Liver (tissue), 9 donors: ENCODE measurements around the gene PLEKHA6. TPM values are rescaled to one million over a fixed set of nuclear protein-coding genes. Genes with fewer than 3 reads are reported as not detected.

Experiments used
- DNase-seq: peaks from one replicate; pipeline ENCODE4 v3.0.0-alpha.2; 2017; ENCODE audit warnings: low spot score
- H3K27ac ChIP-seq, 2 donors: one replicate each; pipeline ENCODE4 v1.7.0; 2013; ENCODE audit warnings: inconsistent platforms in 2 of 2, low read length in 2 of 2, control low read depth in 1 of 2, low read depth in 1 of 2, mild to moderate bottlenecking in 1 of 2
- H3K27me3 ChIP-seq, 4 donors: one replicate each; pipeline versions ENCODE4 v1.6.1 to v1.7.0; 2013; ENCODE audit warnings: low read length in 3 of 4, inconsistent platforms in 1 of 4, mild to moderate bottlenecking in 1 of 4, moderate library complexity in 1 of 4; ENCODE audit not compliant: control insufficient read depth in 4 of 4, insufficient read depth in 4 of 4
- H3K36me3 ChIP-seq, 4 donors: one replicate each; pipeline versions ENCODE4 v1.6.1 to v1.7.0; 2013; ENCODE audit warnings: low read length in 3 of 4, mild to moderate bottlenecking in 3 of 4, low read depth in 1 of 4, moderate library complexity in 1 of 4; ENCODE audit not compliant: control insufficient read depth in 4 of 4, insufficient read depth in 3 of 4
- H3K4me1 ChIP-seq, 4 donors: one replicate each; pipeline versions ENCODE4 v1.6.1 to v1.7.0; 2013; ENCODE audit warnings: low read length in 3 of 4, mild to moderate bottlenecking in 3 of 4, moderate library complexity in 1 of 4; ENCODE audit not compliant: control insufficient read depth in 4 of 4, insufficient read depth in 4 of 4
- H3K4me3 ChIP-seq, 3 donors: one replicate each; pipeline versions ENCODE4 v1.6.1 to v1.7.0; 2013; ENCODE audit warnings: low read length in 3 of 3, control low read depth in 1 of 3, low read depth in 1 of 3, mild to moderate bottlenecking in 1 of 3
- H3K9ac ChIP-seq, 2 donors: one replicate each; pipeline ENCODE4 v1.7.0; 2013; ENCODE audit warnings: low read length in 2 of 2, mild to moderate bottlenecking in 2 of 2, moderate library complexity in 2 of 2, control low read depth in 1 of 2, low read depth in 1 of 2
- H3K9me3 ChIP-seq, 4 donors: one replicate each; pipeline versions ENCODE4 v1.6.1 to v1.7.0; 2013; ENCODE audit warnings: low read length in 3 of 4; ENCODE audit not compliant: control insufficient read depth in 4 of 4
- ATF3 ChIP-seq: IDR thresholded peaks from 2 replicates; pipeline ENCODE4 v1.6.1; 2016; ENCODE audit warnings: antibody characterized with exemption
- CTCF ChIP-seq: fragments of 150-350 bp; IDR thresholded peaks from 2 replicates; pipeline ENCODE4 v1.5.1; 2017; ENCODE audit warnings: improper control_type of control experiment, low read depth, low read length; ENCODE audit not compliant: missing input control
- EGR1 ChIP-seq, 2 donors: IDR thresholded peaks; 2 replicates each; pipeline ENCODE4 v1.6.1; 2016 to 2018; ENCODE audit warnings: antibody characterized with exemption in 2 of 2, low read depth in 2 of 2
- FOXA1 ChIP-seq: IDR thresholded peaks from 2 replicates; pipeline ENCODE4 v1.6.1; 2016; ENCODE audit warnings: antibody characterized with exemption
- FOXA2 ChIP-seq: IDR thresholded peaks from 2 replicates; pipeline ENCODE4 v1.6.1; 2016; ENCODE audit warnings: antibody characterized with exemption
- GABPA ChIP-seq, 2 donors: IDR thresholded peaks in 1 of 2; conservative IDR thresholded peaks in 1 of 2; 2 replicates each; pipeline ENCODE4 v1.6.1; 2016; ENCODE audit warnings: antibody characterized with exemption in 2 of 2, mild to moderate bottlenecking in 1 of 2, moderate library complexity in 1 of 2
- HNF4A ChIP-seq, 2 donors: conservative IDR thresholded peaks; 2 replicates each; pipeline ENCODE4 v1.6.1; 2016; ENCODE audit warnings: antibody characterized with exemption in 2 of 2, mild to moderate bottlenecking in 2 of 2
- HNF4G ChIP-seq: IDR thresholded peaks from 2 replicates; pipeline ENCODE4 v1.6.1; 2016; ENCODE audit warnings: antibody characterized with exemption
- JUND ChIP-seq, 2 donors: IDR thresholded peaks; 2 replicates each; pipeline ENCODE4 v1.6.1; 2016; ENCODE audit warnings: antibody characterized with exemption in 2 of 2
- MAX ChIP-seq: IDR thresholded peaks from 2 replicates; pipeline ENCODE4 v1.6.1; 2016; ENCODE audit warnings: antibody characterized with exemption
- NR2F2 ChIP-seq: IDR thresholded peaks from 2 replicates; pipeline ENCODE4 v1.6.1; 2016; ENCODE audit warnings: antibody characterized with exemption
- RAD21 ChIP-seq, 2 donors: IDR thresholded peaks; 2 replicates each; pipeline ENCODE4 v1.6.1; 2016; ENCODE audit warnings: antibody characterized with exemption in 2 of 2, mild to moderate bottlenecking in 2 of 2
- REST ChIP-seq: IDR thresholded peaks from 2 replicates; pipeline ENCODE4 v1.6.1; 2016; ENCODE audit warnings: antibody characterized with exemption, mild to moderate bottlenecking
- RXRA ChIP-seq, 2 donors: IDR thresholded peaks; 2 replicates each; pipeline ENCODE4 v1.6.1; 2017 to 2018; ENCODE audit warnings: antibody characterized with exemption in 2 of 2, mild to moderate bottlenecking in 1 of 2
- SP1 ChIP-seq: IDR thresholded peaks from 2 replicates; pipeline ENCODE4 v1.6.1; 2018; ENCODE audit warnings: antibody characterized with exemption, mild to moderate bottlenecking
- TAF1 ChIP-seq: conservative IDR thresholded peaks from 2 replicates; pipeline ENCODE4 v1.6.1; 2016; ENCODE audit warnings: antibody characterized with exemption, mild to moderate bottlenecking
- YY1 ChIP-seq: IDR thresholded peaks from 2 replicates; pipeline ENCODE4 v1.6.1; 2016; ENCODE audit warnings: antibody characterized with exemption, mild to moderate bottlenecking
- ZBTB33 ChIP-seq: IDR thresholded peaks from 2 replicates; pipeline ENCODE4 v1.6.1; 2016; ENCODE audit warnings: antibody characterized with exemption
- WGBS: extraction: QIAGEN DNeasy Blood & Tissue Kit; methylation state at CpG from one replicate; pipeline ENCODE4 v1.1.7; 2013; 5-methylcytosine and 5-hydroxymethylcytosine counted together
- polyA plus RNA-seq, 2 donors: library from polyadenylated mRNA; stranded (reverse) in 1 of 2; unstranded in 1 of 2; fragments of 200-250 nt in 1 of 2; fragments of >200 nt in 1 of 2; fragmentation: Nextera tagmentation in 1 of 2; extraction: Ambion mirVana in 1 of 2; gene quantifications; one replicate each; pipeline versions ENCODE4 v1.2.1 to v1.2.3, GENCODE V29; 2013 to 2015
- total RNA-seq, 2 donors: library from RNA; depleted of rRNA; stranded (reverse); fragments of >200 nt; gene quantifications; one replicate each; pipeline ENCODE4 v1.2.3, GENCODE V29; 2014
- donor health status: healthy.
- donor health status: healthy.
- donor health status: healthy.
- donor health status: healthy.
- donor health status: healthy.

PLEKHA6 gene
- total and polyA plus RNA-seq, 4 donors = 5.3 to 12.8 (median 7.6) TPM

GRCh38 chr1:204217648-204218000 lies 142.1 kb downstream of the PLEKHA6 start:
- no peak overlapping the region for H3K27ac ChIP-seq
- H3K4me1 ChIP-seq = peaks cover 3 to 13% (median 6%) of the 10 kb centered on the region in 4 donors
- no peak overlapping the region for H3K4me3 ChIP-seq
- no peak for DNase-seq
- no peaks in the 10 kb centered on the region for H3K27me3 ChIP-seq
- H3K9me3 ChIP-seq = no peaks in the 10 kb centered on the region
- TF ChIP-seq EGR1 (IDR thresholded peaks at IDR 0.05; ENCODE audit: low read depth in 2 of 2) = no peak
- no peak for TF ChIP-seq RXRA (IDR thresholded peaks at IDR 0.05)
- no peak for TF ChIP-seq RAD21 (IDR thresholded peaks at IDR 0.05)
- no peak for TF ChIP-seq FOXA1
- TF ChIP-seq SP1 = no peak
- TF ChIP-seq REST = no peak
- no peak for TF ChIP-seq GABPA (IDR thresholded peaks at IDR 0.05 in 1 of 2, conservative IDR thresholded peaks at IDR 0.05 in 1 of 2)
- TF ChIP-seq YY1 = no peak
- no peak for TF ChIP-seq HNF4A (conservative IDR thresholded peaks at IDR 0.05)
- no peak for TF ChIP-seq NR2F2
- no peak for TF ChIP-seq ZBTB33
- no peak for TF ChIP-seq FOXA2
- TF ChIP-seq TAF1 = no peak
- no peak for TF ChIP-seq MAX
- TF ChIP-seq CTCF = no peak
- TF ChIP-seq HNF4G = no peak
- no peak for TF ChIP-seq ATF3
- no peak for TF ChIP-seq JUND (IDR thresholded peaks at IDR 0.05)
- peaks cover 0 to 19% (median 8%) of the 10 kb centered on the region in 4 donors for H3K36me3 ChIP-seq
- H3K9ac ChIP-seq = no peak overlapping the region
- 79% methylated on average over 4 of the region's 4 CpGs for WGBS
